Lower leg skin (tissue), 4 donors: ENCODE data around the gene RNPEP. TPM values are rescaled to one million over a fixed set of nuclear protein-coding genes. Genes with fewer than 3 reads are reported as not detected.

Experiments used
- DNase-seq, 2 donors: peaks; one replicate each; pipeline ENCODE4 v3.0.0-alpha.2; 2019; ENCODE audit warnings: low spot score in 2 of 2
- H3K4me3 ChIP-seq: fragments of 200-600 bp; sonication (generic); 2 replicates; pipeline ENCODE4 v1.5.1; 2017; ENCODE audit warnings: mild to moderate bottlenecking, low read depth; ENCODE audit not compliant: poor library complexity, severe bottlenecking
- POLR2A ChIP-seq, 2 donors: fragments of 450-650 bp; IDR thresholded peaks; one replicate each; pipeline ENCODE4 v1.6.1; 2016 to 2017; ENCODE audit warnings: antibody characterized with exemption in 2 of 2, mild to moderate bottlenecking in 1 of 2, moderate library complexity in 1 of 2
- WGBS, 2 donors: methylation state at CpG; one replicate each; pipeline ENCODE4 v1.1.5; 2018; 5-methylcytosine and 5-hydroxymethylcytosine counted together
- intact Hi-C: fragments of 100-400 bp; cut with DNase I; formaldehyde crosslinking; loops from one replicate; pipeline ENCODE4 v1.15.0; 2023; ENCODE audit warnings: low total_unique reads
- total RNA-seq, 4 donors: library from RNA; depleted of rRNA; stranded (reverse); fragments of >200 nt; gene quantifications; one replicate each; pipeline ENCODE4 v1.1.0, GENCODE V29; 2016
- TF ChIP-seq, protein P1 (sequence below), 3 donors: fragments of 450-650 bp; IDR thresholded peaks; one replicate each; pipeline ENCODE4 v1.5.1; 2016; ENCODE audit warnings: antibody characterized with exemption in 3 of 3, mild to moderate bottlenecking in 3 of 3, moderate library complexity in 2 of 3

Gene RNPEP
- total RNA-seq, 4 donors from 2014 or later = 46.2 to 111 (median 85.3) TPM

DNA sequence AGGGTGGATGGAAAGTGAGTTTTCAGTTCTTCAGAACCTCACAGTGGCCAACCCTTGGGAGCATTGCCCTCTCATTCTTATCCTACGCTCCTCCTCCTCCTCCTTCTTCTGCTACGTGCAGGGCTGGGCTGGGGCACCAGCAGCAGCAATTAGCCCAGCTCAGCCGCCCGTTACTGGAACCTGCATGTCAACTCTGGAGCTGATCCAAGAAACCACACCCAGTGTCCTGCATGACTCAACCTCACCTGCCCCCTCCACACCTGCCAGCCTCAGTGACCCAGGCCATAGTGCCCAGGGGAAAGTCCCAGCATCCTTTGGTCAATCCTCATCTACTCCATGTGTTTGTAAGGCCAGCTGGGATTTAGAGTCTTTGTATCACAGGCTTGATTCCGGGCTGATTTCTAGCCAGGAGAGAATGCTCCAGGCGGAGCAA, 40.6 kb downstream of the RNPEP start:
- WGBS, 2 donors = 33 to 35% methylated on average over 6 of the region's 6 CpGs
- peak in 1 of 2 donors; percentile 66 for DNase-seq
- TF ChIP-seq, protein P1, sequence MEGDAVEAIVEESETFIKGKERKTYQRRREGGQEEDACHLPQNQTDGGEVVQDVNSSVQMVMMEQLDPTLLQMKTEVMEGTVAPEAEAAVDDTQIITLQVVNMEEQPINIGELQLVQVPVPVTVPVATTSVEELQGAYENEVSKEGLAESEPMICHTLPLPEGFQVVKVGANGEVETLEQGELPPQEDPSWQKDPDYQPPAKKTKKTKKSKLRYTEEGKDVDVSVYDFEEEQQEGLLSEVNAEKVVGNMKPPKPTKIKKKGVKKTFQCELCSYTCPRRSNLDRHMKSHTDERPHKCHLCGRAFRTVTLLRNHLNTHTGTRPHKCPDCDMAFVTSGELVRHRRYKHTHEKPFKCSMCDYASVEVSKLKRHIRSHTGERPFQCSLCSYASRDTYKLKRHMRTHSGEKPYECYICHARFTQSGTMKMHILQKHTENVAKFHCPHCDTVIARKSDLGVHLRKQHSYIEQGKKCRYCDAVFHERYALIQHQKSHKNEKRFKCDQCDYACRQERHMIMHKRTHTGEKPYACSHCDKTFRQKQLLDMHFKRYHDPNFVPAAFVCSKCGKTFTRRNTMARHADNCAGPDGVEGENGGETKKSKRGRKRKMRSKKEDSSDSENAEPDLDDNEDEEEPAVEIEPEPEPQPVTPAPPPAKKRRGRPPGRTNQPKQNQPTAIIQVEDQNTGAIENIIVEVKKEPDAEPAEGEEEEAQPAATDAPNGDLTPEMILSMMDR (IDR thresholded peaks at IDR 0.05) = no peak
- TF ChIP-seq POLR2A (IDR thresholded peaks at IDR 0.05) = no peak
- intact Hi-C loops = no loop called here
- H3K4me3 ChIP-seq = no peak overlapping the region

DNA sequence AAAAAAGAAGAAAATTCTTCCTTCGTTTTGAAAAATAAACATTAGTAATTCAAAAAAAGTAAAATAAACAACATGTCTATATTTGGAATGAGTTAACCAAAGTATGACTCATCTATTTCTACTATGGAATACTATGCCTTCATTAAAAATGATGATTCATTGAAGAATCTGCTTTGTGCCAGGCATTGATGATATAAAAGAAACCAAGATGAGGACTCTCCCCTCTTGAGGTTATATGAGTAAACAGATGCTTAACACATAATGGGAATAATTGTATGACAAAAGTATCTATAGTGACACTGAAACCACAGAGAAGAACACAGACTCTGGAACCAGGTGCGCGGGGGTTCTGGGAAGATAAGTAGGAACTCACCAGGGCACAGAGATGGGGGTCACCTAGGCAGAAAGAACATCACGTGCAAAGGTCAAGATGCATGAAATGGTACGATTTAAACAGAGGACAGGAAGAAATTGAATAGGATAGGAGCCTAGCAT, 46.8 kb downstream of the RNPEP start:
- intact Hi-C loops = no loop called here
- TF ChIP-seq POLR2A (IDR thresholded peaks at IDR 0.05) = no peak
- TF ChIP-seq, protein P1 (IDR thresholded peaks at IDR 0.05) = no peak
- H3K4me3 ChIP-seq = no peak overlapping the region
- 64 to 65% methylated on average over 5 of the region's 5 CpGs for WGBS, 2 donors
- DNase-seq = no peak

DNA sequence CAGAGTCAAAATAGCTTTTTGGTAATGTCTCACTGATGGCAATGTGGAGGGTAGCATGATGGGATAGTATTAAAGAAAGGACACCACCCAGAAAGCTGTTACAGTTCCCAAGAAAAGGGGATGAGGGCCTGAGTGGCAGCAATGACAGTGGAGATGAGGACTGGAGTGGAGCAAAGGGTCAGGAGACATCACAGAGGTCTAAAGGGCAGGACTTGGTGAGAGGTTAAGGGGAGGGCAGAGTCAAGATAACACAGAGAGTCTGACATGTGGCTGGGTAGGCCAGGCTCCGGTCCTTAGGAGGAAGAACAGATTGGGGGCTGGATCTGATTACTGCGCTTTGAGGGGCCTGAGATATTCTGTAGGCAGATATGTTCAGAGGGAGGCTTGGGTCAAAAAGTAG, 47.3 kb downstream of the RNPEP start:
- no peak for TF ChIP-seq POLR2A (IDR thresholded peaks at IDR 0.05)
- TF ChIP-seq, protein P1 (IDR thresholded peaks at IDR 0.05) = no peak
- no peak for DNase-seq
- no peak overlapping the region for H3K4me3 ChIP-seq
- intact Hi-C loops = no loop called here
- 81 to 90% methylated on average over 2 of the region's 2 CpGs for WGBS, 2 donors

DNA sequence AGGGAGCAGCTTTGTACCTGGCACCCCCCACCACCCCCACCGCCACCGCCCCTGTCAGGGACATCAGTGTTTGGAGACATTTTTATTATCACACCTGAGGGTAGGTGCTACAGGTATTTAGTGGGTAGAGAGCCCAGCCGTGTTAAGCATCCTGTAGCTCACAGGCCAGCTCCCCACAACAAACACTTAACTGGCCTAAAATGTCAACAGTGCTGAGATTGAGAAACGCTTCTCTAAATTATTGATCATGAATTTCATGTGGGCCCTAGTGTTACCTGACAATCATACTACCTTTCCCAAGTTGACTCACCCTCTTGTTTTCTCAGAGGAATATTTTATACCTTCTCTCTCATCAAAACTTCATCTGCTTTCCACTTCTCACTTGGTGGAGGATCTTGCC, 49.3 kb downstream of the RNPEP start:
- no peak overlapping the region for H3K4me3 ChIP-seq
- intact Hi-C loops = no loop called here
- TF ChIP-seq, protein P1 (IDR thresholded peaks at IDR 0.05) = no peak
- TF ChIP-seq POLR2A (IDR thresholded peaks at IDR 0.05) = no peak
- no peak for DNase-seq
- WGBS, 2 donors = 75 to 77% methylated on average over 4 of the region's 4 CpGs

DNA sequence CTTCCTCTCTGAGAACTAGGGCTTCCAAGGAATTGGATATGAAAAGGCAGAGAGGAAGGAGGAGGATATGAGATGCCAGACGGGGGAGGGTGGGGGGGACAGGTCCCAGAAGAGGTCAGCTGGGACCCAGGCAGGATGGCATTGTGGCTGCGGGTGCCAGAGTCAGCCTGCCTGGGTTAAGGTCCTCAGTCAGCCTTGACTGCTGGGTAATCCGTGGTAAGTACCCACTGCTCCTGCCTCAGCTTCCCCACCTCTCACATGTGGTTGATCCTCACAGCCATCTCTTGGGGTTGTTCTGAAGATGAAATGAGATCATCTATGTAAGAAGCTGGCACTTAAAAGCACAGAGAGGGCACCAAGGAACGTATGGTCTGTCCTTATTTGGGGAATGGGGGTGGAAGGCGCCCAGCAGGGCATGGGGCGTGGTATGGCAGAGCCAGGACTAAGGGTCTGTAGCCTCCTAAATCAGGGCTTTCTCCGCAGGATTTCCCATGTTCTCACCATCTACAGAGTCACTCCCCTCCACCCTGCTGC, 51.8 kb downstream of the RNPEP start:
- H3K4me3 ChIP-seq = no peak overlapping the region
- intact Hi-C loops = no loop called here
- TF ChIP-seq POLR2A (IDR thresholded peaks at IDR 0.05) = no peak
- TF ChIP-seq, protein P1 (IDR thresholded peaks at IDR 0.05) = no peak
- DNase-seq = no peak
- 72 to 77% methylated on average over 7 of the region's 7 CpGs for WGBS, 2 donors
